SK-N-SH (cell line): ENCODE measurements around the gene FGD6. TPM values are rescaled to one million over a fixed set of nuclear protein-coding genes. Genes with fewer than 3 reads are reported as not detected.

ENCODE experiments used
- CTCF ChIA-PET: fragments of 300-600, 350-600 bp; formaldehyde crosslinking; extraction: SDS; loops from one replicate; lab custom pipeline; 2021; lab: Yijun Ruan, JAX
- POLR2A ChIA-PET: fragments of 350-600 bp; sonication (Branson Sonifier 250); formaldehyde crosslinking; extraction: SDS; loops from one replicate; lab custom pipeline; 2020; ENCODE audit warnings: antibody characterized with exemption, inconsistent platforms; lab: Yijun Ruan, JAX
- DNase-seq: peaks from one replicate; pipeline ENCODE4 v3.0.0; 2012
- H2AFZ ChIP-seq: fragments of 200-600 bp; sonication (generic); 2 replicates; pipeline ENCODE4 v1.8.1; 2016; ENCODE audit warnings: antibody characterized with exemption, mild to moderate bottlenecking, low read depth
- H3F3A ChIP-seq: fragments of 200-600 bp; sonication (generic); replicated peaks from 2 replicates; pipeline ENCODE3; 2016; ENCODE audit warnings: antibody characterized with exemption, mild to moderate bottlenecking; ENCODE audit not compliant: insufficient read depth
- H3K27ac ChIP-seq, 2 experiments: fragments of 200-500 bp in 1 of 2; fragments of 200-600 bp in 1 of 2; sonication (Bioruptor generic) in 1 of 2; sonication (generic), shearing (Covaris generic) in 1 of 2; 2 replicates each; pipeline versions ENCODE4 v1.5.1 to v1.6.1; 2014 to 2016; ENCODE audit warnings: low read depth in 2 of 2, inconsistent platforms in 1 of 2, low read length in 1 of 2, mild to moderate bottlenecking in 1 of 2, mixed read lengths in 1 of 2
- H3K27me3 ChIP-seq: fragments of 200-600 bp; sonication (generic), shearing (Covaris generic); 2 replicates; pipeline ENCODE4 v1.6.1; 2016; ENCODE audit warnings: mixed run types; ENCODE audit not compliant: insufficient read depth
- H3K36me3 ChIP-seq, 2 experiments: fragments of 200-500 bp in 1 of 2; fragments of 200-600 bp in 1 of 2; sonication (Bioruptor generic) in 1 of 2; sonication (generic) in 1 of 2; replicated peaks in 1 of 2; 2 replicates each; pipeline versions ENCODE3 to v1.5.1; 2014 to 2016; ENCODE audit warnings: low read length in 1 of 2, mild to moderate bottlenecking in 1 of 2; ENCODE audit not compliant: insufficient read depth in 2 of 2, control insufficient read depth in 1 of 2
- H3K4me1 ChIP-seq, 2 experiments: fragments of 200-500 bp in 1 of 2; fragments of 200-600 bp in 1 of 2; sonication (Bioruptor generic) in 1 of 2; sonication (generic), shearing (Covaris generic) in 1 of 2; 2 replicates each; pipeline versions ENCODE4 v1.5.1 to v1.6.1; 2014 to 2016; ENCODE audit warnings: low read depth in 1 of 2, low read length in 1 of 2, mixed run types in 1 of 2; ENCODE audit not compliant: insufficient read depth in 2 of 2, control insufficient read depth in 1 of 2
- H3K4me2 ChIP-seq: fragments of 200-600 bp; sonication (generic), shearing (Covaris generic); 2 replicates; pipeline ENCODE4 v1.6.1; 2017; ENCODE audit warnings: mixed run types
- H3K4me3 ChIP-seq, 2 experiments: fragments of 200-500 bp in 1 of 2; fragments of 200-600 bp in 1 of 2; sonication (Bioruptor generic) in 1 of 2; sonication (generic), shearing (Covaris generic) in 1 of 2; 2 replicates each; pipeline versions ENCODE4 v1.5.1 to v1.8.1; 2014 to 2016; ENCODE audit warnings: low read depth in 2 of 2, inconsistent platforms in 1 of 2, low read length in 1 of 2, mild to moderate bottlenecking in 1 of 2, mixed read lengths in 1 of 2, moderate library complexity in 1 of 2
- H3K79me2 ChIP-seq: fragments of 200-600 bp; sonication (generic); 2 replicates; pipeline ENCODE4 v1.8.1; 2017; ENCODE audit warnings: mild to moderate bottlenecking; ENCODE audit not compliant: insufficient read depth
- H3K9ac ChIP-seq: fragments of 200-600 bp; sonication (generic); 2 replicates; pipeline ENCODE4 v1.6.1; 2017; ENCODE audit warnings: mixed run types
- H3K9me2 ChIP-seq: fragments of 200-600 bp; sonication (generic); 2 replicates; pipeline ENCODE4 v1.6.1; 2017; ENCODE audit warnings: mixed run types
- H3K9me3 ChIP-seq: fragments of 200-600 bp; sonication (generic); 2 replicates; pipeline ENCODE4 v1.6.1; 2017; ENCODE audit warnings: mixed run types, mild to moderate bottlenecking, moderate library complexity
- H4K20me1 ChIP-seq: fragments of 200-600 bp; sonication (generic); 2 replicates; pipeline ENCODE4 v1.6.1; 2017; ENCODE audit warnings: mild to moderate bottlenecking, mixed run types; ENCODE audit not compliant: insufficient read depth
- CTCF ChIP-seq: fragments of 200-600 bp; sonication (generic); IDR thresholded peaks from 2 replicates; pipeline ENCODE4 v1.6.1; 2017; ENCODE audit warnings: antibody characterized with exemption, mild to moderate bottlenecking, moderate library complexity
- ELF1 ChIP-seq: IDR thresholded peaks from 2 replicates; pipeline ENCODE4 v1.4.0; 2012
- FOSL2 ChIP-seq: IDR thresholded peaks from 2 replicates; pipeline ENCODE4 v1.4.0; 2012; ENCODE audit warnings: low read depth, mild to moderate bottlenecking, moderate library complexity, borderline replicate concordance
- FOXM1 ChIP-seq: IDR thresholded peaks from 2 replicates; pipeline ENCODE4 v1.4.0; 2012; ENCODE audit warnings: low read depth, mild to moderate bottlenecking
- MXI1 ChIP-seq: IDR thresholded peaks from 2 replicates; pipeline ENCODE4 v1.6.1; 2012; ENCODE audit warnings: mild to moderate bottlenecking, low read depth, low read length, improper control_type of control experiment
- PBX3 ChIP-seq: IDR thresholded peaks from 2 replicates; pipeline ENCODE4; 2012
- RFX5 ChIP-seq: IDR thresholded peaks from 2 replicates; pipeline ENCODE4 v1.6.1; 2012; ENCODE audit warnings: mild to moderate bottlenecking, improper control_type of control experiment, low read length
- USF2 ChIP-seq: fragments of 150-350 bp; IDR thresholded peaks from 2 replicates; pipeline ENCODE4 v1.6.1; 2017; ENCODE audit warnings: antibody characterized with exemption, low read length, low read depth, borderline replicate concordance
- WGBS: methylation state at CpG from one replicate; pipeline ENCODE4 v1.1.6; 2017; ENCODE audit warnings: low lambda C conversion rate; 5-methylcytosine and 5-hydroxymethylcytosine counted together
- polyA plus RNA-seq, 3 experiments: library from polyadenylated mRNA; depleted of rRNA; stranded (reverse); fragments of >200 nt; gene quantifications; 2 replicates each; pipeline ENCODE4 v1.2.3, GENCODE V29; 2012
- TF ChIP-seq, protein P1 (sequence below): IDR thresholded peaks from 2 replicates; pipeline ENCODE4 v1.4.0; 2012; ENCODE audit warnings: low read depth, borderline replicate concordance
- TF ChIP-seq, protein P2 (sequence below): fragments of 150-350 bp; IDR thresholded peaks from 2 replicates; pipeline ENCODE4 v1.6.1; 2016; ENCODE audit warnings: mild to moderate bottlenecking, low read depth, low read length

FGD6 gene
- polyA plus RNA-seq, 1 of the 3 experiments (the other 2 are of a cell fraction), result 2.8 TPM

DNA sequence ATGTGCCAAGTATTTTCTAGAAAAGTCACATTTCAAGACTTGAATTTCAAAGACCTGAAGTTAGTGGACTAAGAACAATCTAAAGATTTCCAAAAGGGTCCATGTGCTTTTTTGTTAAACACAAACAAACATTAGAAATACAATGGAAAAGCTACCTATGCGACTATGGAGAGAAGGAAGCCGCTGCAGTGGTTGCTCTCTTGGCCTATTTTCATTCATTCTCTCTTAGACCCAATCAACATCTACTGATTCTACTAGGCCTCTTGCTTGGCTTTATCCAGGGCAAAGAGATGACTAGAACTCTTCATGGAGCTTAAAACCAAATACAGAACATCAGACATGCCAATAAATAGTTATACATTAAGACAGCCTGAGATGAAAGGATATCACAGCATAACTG is 9.9 kb downstream of the FGD6 start:
- no peaks in the 10 kb centered on the region for H4K20me1 ChIP-seq
- peaks cover 25% of the 10 kb centered on the region for H3F3A ChIP-seq
- no peak overlapping the region for H3K4me2 ChIP-seq
- CTCF ChIA-PET, result interaction anchor here (1.9 kb wide), 1 partner anchor 90 kb away, joined by 7 read pairs; no protein-coding TSS in a partner anchor
- POLR2A ChIA-PET, result no interaction called here
- no peaks in the 10 kb centered on the region for H3K9me2 ChIP-seq
- 93% methylated on average over 2 of the region's 2 CpGs for WGBS
- H3K79me2 ChIP-seq, result peaks cover 65% of the 10 kb centered on the region
- no peak overlapping the region for H2AFZ ChIP-seq
- DNase-seq, result no peak
- no peaks in the 10 kb centered on the region for H3K36me3 ChIP-seq
- H3K9me3 ChIP-seq, result no peaks in the 10 kb centered on the region
- H3K4me3 ChIP-seq, result no peak overlapping the region
- peaks cover 10 to 42% of the 10 kb centered on the region in 2 experiments; a peak in 3 of 4 replicates for H3K4me1 ChIP-seq
- TF ChIP-seq FOXM1 (no peak), USF2 (no peak), ELF1 (no peak), RFX5 (no peak), CTCF (no peak), PBX3 (no peak), FOSL2 (no peak), MXI1 (no peak)
- TF ChIP-seq, protein P1, sequence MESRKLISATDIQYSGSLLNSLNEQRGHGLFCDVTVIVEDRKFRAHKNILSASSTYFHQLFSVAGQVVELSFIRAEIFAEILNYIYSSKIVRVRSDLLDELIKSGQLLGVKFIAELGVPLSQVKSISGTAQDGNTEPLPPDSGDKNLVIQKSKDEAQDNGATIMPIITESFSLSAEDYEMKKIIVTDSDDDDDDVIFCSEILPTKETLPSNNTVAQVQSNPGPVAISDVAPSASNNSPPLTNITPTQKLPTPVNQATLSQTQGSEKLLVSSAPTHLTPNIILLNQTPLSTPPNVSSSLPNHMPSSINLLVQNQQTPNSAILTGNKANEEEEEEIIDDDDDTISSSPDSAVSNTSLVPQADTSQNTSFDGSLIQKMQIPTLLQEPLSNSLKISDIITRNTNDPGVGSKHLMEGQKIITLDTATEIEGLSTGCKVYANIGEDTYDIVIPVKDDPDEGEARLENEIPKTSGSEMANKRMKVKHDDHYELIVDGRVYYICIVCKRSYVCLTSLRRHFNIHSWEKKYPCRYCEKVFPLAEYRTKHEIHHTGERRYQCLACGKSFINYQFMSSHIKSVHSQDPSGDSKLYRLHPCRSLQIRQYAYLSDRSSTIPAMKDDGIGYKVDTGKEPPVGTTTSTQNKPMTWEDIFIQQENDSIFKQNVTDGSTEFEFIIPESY, result no peak
- TF ChIP-seq, protein P2, sequence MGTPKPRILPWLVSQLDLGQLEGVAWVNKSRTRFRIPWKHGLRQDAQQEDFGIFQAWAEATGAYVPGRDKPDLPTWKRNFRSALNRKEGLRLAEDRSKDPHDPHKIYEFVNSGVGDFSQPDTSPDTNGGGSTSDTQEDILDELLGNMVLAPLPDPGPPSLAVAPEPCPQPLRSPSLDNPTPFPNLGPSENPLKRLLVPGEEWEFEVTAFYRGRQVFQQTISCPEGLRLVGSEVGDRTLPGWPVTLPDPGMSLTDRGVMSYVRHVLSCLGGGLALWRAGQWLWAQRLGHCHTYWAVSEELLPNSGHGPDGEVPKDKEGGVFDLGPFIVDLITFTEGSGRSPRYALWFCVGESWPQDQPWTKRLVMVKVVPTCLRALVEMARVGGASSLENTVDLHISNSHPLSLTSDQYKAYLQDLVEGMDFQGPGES, result no peak
- no peaks in the 10 kb centered on the region for H3K27me3 ChIP-seq
- H3K9ac ChIP-seq, result no peak overlapping the region
- H3K27ac ChIP-seq, result no peak overlapping the region
